GM15510 (cell line): ENCODE data around the gene ZC3HAV1.

Experiments used
- POLR2A ChIP-seq: IDR thresholded peaks from 3 replicates; pipeline ENCODE4 v1.6.1; 2011; ENCODE audit warnings: borderline replicate concordance; ENCODE audit not compliant: insufficient read length; ENCODE audit errors: extremely low read depth

The ZC3HAV1 gene

DNA sequence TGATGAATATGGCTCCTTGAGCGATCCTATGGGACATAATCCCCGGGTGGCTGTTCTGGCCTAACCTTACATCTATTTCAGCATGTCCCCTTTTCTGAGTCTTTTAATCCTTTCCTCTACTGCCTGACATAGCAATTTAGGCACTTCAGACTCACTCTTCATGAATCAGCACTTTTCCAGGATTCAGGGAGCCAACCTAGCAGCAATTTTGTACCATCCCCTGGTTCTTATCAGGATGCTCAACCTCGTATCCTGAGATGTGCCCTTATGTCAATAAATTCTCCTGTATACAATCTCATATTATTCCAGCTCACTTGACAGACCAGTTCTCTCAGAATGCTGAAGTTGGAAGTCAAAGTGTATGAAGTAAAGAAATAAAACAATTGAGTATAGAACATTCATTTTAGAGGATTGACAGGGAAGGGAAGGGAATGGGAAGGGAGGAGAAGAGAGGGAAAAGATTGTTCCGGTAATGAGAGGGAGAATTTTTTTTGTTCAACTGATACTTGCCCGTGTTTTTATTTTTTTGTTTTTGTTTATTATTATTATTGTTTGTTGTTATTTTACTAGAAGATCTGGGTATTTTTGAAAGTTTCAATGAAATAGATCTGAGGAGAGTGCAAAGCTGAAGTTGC is 8.2 kb upstream of the ZC3HAV1 start:
- no peak for TF ChIP-seq POLR2A

DNA sequence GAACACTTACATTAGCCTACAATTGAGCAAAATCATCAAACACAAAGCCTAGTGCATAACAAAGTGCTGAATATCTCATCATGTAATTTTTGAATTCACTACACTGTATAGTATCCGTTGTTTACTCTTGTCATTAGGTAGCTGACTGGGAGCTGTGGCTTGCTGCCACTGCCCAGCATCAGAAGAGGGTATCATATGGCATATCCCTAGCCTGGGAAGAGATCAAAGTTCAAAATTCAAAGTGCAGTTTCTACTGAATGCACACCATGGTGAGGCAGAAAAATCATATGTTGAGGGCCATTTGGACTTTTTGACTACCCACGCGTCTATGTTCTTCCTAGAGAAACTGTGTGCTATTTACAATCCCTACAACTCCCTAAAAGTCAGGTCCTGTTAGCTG is 7.5 kb upstream of the ZC3HAV1 start:
- no peak for TF ChIP-seq POLR2A

DNA sequence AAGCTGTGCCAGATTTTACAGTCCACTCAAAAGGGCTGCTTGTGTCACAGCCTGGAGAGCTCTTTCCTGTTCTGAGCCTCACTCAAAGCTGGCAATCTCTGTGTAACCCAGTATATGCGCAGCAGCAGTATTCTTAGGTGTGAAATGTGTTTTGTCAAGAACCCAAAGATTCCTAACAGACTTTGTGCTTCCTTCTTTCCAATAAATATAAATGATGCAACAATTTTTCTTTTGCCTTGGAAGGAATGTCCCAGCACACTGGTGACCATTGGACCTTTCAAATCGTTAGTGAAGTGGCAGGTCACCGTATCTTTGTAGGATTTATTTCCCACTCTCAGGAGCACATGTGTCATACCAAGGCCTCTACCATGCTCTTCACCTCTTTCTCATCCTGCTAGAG is 5.6 kb upstream of the ZC3HAV1 start:
- no peak for TF ChIP-seq POLR2A

DNA sequence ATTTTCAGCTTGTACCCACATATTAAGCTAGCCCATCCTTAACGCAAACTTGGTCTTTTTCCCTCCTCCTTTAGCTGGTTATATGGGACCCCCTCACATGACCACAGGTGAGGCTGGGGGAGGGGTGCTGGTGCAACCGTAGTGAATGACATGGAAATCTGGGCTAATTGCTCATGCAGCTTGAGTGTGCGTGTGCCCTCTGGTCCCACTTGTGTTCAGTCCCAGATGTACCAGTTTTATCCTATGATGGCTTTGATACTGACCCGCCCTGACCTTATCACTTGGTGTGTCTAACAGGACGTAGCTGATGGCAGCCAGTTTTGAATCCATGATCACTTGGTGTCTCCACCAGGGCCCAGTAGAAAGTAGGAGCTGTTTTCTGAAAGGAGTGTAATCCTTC is 5.1 kb upstream of the ZC3HAV1 start:
- TF ChIP-seq POLR2A: no peak

DNA sequence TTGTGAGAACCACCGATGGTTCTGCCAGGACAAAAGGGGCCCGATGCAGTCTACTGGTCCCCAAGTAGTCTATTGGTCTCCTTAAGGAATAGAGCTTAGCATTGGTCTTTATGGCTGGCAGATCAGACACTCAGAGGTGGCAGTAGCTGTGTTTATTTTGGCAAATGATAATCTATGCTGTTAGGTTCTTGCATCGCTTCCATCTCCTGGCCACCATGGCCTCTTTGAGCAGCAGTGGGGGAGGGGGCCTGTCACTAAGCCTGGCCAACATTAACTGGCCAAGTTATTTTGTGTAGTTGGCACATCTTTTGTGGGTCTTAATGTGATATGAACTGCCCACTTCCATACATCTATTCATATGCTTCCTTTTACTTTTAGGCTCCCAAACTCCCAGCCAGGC is 4.5 kb upstream of the ZC3HAV1 start:
- TF ChIP-seq POLR2A: no peak

DNA sequence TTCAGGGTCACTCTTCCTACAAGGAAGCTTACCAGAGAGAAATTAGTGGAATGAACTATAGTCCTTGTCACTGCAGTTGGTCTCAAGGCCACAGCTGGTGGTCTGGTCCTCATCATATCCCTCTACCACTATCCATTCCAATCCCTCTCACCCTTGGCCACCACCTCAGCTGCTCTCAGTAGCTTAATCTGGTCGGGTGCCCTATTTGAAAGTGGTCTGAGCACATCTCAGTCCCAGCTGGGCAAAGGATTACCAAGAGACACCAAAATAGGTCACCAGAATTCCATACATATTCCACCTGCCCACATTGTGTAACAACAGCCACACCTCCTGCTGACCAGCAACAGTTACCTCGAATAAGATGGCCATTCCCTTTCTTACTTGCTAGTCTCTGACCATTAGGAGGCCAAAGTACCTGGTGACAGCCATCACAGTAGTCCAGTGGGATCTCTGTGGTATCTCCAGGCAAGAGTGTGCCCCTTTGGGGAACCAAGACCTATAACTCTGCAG is 3.3 kb upstream of the ZC3HAV1 start:
- no peak for TF ChIP-seq POLR2A

DNA sequence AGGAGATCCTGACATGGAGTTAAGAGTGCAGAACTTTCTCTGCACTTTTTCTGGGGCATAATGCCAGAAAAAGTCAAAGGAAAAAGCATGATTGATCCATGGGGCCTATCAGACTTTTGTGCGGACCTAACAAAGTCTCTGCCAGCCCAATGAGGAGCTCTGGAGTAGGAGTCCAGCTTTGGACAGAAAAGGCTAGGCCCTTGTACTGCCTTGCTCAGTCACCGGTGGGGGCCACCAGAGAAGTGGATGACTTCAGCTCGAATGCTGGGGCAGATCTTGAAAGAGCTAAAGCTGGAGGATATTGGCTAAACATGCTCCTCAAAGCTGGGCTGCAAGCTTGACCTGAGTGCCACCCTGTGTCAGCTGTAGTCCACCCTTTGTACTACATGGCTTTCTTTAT is 2.8 kb upstream of the ZC3HAV1 start:
- TF ChIP-seq POLR2A: no peak

DNA sequence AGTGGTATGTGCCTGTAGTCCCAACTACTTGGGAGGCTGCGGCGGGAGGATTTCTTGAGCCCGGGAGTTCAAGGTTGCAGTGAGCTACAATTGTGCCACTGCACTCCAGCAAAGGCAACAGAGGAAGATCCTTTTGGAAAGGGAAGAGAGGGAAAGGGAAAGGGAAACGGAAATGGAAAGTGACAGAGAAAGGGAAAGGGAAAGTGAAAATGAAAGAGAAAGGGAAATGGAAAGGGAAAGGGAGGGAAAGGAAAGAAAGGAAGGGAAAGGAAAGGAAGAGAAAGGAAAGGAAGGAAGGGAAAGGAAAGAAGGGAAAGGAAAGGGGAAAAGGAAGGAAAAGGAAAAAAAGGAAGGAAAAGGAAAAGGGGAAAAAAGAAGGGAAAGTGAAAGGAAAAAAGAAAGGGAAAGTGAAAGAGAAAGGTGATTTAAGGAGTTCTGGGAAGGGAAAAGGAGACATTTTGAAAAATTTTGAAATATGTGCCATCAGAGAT is 2.3 kb upstream of the ZC3HAV1 start:
- TF ChIP-seq POLR2A: no peak

DNA sequence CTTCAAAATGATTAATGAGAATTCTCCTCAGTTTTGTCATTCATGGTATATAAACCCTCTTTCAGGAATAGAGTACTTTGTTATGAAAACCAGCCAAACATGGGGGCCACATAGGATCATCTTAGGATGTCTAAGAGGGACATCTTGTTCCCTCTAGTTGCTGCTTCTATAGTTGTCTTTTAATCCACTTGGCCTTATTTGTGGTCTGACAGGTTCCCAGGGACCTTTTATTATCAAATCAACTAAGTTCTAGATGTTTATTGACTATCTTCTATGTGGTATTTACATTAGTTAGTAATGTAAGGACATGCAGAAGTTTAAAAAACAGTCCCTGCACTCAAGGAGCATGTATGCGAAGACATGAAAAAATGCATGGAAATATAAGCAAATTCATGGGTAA is 1.6 kb upstream of the ZC3HAV1 start:
- TF ChIP-seq POLR2A: no peak

DNA sequence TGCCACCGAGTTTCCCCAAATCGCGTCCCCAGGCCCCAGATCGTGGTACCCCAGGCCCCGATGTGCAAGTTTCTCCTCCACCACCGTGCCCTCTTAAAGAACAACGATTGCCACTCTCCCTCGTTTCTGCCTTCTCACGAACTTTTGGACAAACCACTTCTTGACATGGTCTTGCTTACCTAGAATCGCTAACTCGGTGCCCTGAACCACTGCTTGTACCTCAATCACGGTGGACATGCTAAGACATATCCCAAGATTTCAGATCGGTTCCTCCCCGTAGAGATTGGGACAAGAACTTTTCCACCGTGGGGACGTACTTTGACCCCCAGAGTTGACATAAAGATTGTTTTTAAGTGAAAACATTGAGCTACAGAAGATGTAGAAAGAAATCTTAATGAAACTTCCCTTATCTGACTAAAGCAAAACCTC is 477 bp upstream of the ZC3HAV1 start:
- TF ChIP-seq POLR2A: no peak

DNA sequence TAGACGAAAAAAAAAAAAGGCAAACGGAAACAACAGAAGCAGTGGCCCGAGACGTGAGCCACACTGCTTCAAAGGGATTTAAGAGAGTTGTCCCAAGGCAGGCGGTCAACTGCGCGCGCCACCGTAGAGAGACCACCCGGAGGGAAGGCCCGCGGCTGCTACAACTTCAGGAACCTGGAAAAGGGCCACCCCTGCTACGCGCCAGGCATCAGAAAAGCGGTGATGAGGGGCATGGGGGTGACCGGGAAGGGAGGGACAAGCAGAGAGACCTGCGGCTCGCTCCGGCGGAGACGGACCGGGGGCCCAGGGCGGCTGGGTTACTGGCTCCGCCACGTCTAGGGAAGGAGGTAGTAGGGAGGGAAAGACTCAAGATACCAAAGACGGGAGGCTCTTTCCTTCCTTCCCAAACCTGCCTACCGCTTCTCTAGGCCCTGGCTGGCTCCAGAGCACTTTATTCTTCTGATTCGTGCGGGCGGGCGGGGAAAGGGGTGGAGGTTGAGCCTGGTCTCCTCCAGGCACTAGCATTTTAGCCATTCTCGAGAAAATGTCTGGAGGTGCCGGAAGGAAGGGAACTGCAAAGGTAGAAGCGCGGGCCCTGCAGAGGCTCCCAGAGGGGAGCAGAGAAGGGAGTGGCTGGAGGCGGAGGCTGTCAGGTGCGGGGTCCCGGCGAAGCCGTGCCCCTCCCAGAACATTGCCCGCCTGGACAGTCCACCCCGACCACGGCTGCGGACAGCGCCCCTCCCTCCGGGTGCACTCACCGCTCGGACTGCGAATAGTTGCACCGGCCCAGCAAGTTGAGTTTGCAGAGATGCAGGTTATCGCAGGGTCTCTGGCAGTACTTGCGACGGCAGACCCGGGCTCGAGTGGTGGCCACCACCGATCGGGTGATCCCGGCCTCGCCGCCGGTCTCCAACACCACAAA is 993 bp downstream of the ZC3HAV1 start:
- TF ChIP-seq POLR2A: no peak

DNA sequence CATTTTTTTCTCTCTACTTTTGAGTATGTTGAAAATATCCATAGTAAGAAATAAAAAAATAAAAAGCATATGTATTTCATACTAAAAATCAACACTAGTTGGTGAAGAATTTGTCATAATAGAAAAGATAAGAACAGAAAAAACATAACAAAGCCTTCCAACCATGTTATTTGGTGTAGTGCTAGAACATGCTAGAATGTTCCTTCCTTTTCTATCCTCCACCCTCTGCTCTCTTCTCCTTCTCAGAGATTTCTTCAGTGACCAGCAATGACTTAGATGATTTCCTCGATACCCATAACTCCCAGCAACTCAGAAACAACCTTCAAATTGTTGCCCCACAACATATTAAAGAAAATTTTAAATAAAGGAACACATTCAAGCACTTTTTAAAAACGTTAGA is 2.6 kb downstream of the ZC3HAV1 start:
- TF ChIP-seq POLR2A: no peak

DNA sequence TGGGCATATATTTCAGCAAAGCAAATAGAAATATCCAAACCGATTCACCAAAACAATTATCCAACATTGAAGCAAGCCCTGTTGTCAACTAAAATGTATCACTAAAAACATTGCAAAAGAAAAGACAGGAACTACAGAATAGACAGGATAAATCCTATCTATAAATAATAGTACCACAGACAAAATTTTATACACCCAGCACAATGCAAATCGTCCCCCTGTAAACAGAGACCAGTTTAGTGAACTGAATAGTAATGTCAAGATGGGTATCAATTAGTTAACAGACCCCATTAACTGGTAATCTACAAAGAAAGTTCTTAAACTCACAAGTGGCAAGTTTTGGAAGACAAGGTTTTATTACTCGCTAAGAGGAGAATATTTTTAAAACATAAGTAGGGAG is 4.0 kb downstream of the ZC3HAV1 start:
- TF ChIP-seq POLR2A: no peak

DNA sequence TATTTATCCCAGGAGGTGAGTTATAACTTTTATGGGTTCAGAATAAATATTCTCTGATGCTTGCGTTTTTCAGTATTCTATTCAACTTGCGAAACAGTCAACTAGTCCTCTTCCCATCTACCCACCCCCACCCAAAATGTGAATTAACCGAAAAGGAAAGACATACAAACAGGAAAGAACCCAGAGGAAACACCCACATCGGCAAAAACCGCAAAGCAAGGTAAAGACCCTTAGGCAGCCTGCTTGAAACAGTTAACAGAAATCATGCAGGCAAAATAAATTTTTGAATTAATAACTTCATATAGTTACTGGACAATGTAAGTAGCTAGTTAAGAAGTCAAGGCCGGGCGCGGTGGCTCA is 5.4 kb downstream of the ZC3HAV1 start:
- no peak for TF ChIP-seq POLR2A

DNA sequence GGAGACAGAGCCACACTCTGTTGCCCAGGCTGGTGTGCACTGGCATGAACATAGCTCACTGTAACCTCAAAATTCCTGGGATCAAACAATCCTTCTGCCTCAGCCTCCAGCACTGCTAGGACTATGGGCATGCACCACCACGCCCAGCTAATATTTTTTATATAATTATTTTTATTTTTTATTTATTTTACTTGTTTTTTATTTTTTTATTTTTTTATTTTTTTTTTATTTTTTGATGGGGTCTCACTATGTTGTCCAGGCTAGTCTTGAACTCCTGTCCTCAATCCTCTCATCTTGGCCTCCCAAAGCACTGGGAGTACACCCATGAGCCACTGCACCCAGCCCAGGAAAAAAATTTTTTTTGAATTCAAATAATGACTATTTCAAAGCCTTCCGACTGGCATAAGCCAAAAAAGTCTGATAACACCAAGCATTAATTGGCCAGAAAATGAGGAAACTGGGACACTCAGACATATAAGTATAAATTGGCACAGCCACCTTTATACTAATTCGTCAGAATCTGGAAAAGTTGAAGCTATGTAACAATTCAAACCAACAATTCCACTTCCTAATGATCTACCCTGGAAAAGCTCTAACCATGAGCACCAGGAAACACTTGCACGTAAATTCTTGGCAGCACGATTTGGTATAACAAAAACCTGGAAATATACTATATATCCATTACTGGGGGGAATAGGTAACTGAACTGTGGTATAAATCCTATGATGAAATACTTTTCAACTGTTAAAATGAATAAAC is 6.3 kb downstream of the ZC3HAV1 start:
- no peak for TF ChIP-seq POLR2A
